Panc1 (cell line): Measurements from ENCODE around the gene SLC26A3. TPM values are rescaled to one million over a fixed set of nuclear protein-coding genes. Genes with fewer than 3 reads are reported as not detected.

Source experiments
- ATAC-seq: fragments of 200-7000 bp; cut with Tn5 transposase; 2 replicates; pipeline ENCODE4 v1.9.1; 2020; ENCODE audit warnings: mild to moderate bottlenecking, moderate library complexity
- BruUV-seq: library from RNA; stranded (reverse); fragments of 400-500 nt; replicated peaks from 2 replicates; lab custom pipeline; 2021; lab: Mats Ljungman, UMichigan
- CTCF ChIA-PET: fragments of 300-600 bp; sonication (Branson Sonifier 250); formaldehyde crosslinking; loops from one replicate; lab custom pipeline; 2022; ENCODE audit warnings: antibody characterized with exemption; lab: Charles Lee
- POLR2A ChIA-PET: fragments of 300-600 bp; sonication (Branson Sonifier 250); formaldehyde crosslinking; loops from one replicate; lab custom pipeline; 2022; ENCODE audit warnings: antibody characterized with exemption; lab: Charles Lee
- DNase-seq: peaks from one replicate; pipeline ENCODE4 v3.0.0-alpha.2; 2010; ENCODE audit warnings: low read depth, low spot score
- H3K27ac ChIP-seq: 2 replicates; pipeline ENCODE4 v1.5.1; 2011; ENCODE audit warnings: mild to moderate bottlenecking, low read length, inconsistent platforms
- H3K27me3 ChIP-seq: fragments of 200-500 bp; sonication (Bioruptor generic); 2 replicates; pipeline ENCODE4 v1.6.0; 2014; ENCODE audit warnings: low read length, inconsistent platforms; ENCODE audit not compliant: control insufficient read depth, insufficient read depth
- H3K36me3 ChIP-seq: fragments of 200-500 bp; sonication (Bioruptor generic); 2 replicates; pipeline ENCODE4 v1.5.1; 2014; ENCODE audit warnings: inconsistent platforms, mild to moderate bottlenecking, low read length, moderate library complexity; ENCODE audit not compliant: control insufficient read depth, insufficient read depth
- H3K4me1 ChIP-seq: 2 replicates; pipeline ENCODE4 v1.5.1; 2011; ENCODE audit warnings: inconsistent platforms, mild to moderate bottlenecking, low read length, moderate library complexity; ENCODE audit not compliant: control insufficient read depth, insufficient read depth
- H3K4me3 ChIP-seq, 2 experiments: 2 replicates each; pipeline ENCODE4 v1.5.1; 2011 to 2012; ENCODE audit warnings: low read depth in 2 of 2, low read length in 2 of 2, mild to moderate bottlenecking in 2 of 2, inconsistent platforms in 1 of 2, moderate library complexity in 1 of 2
- H3K9me3 ChIP-seq: fragments of 200-500 bp; sonication (Bioruptor generic); 2 replicates; pipeline ENCODE4 v1.5.1; 2014; ENCODE audit warnings: low read depth, mild to moderate bottlenecking, inconsistent platforms, low read length, moderate library complexity; ENCODE audit not compliant: control insufficient read depth, insufficient read depth
- CTCF ChIP-seq: fragments of 450-650 bp; IDR thresholded peaks from 2 replicates; pipeline ENCODE4 v1.5.1; 2017; ENCODE audit warnings: mild to moderate bottlenecking
- POLR2AphosphoS5 ChIP-seq: IDR thresholded peaks from 2 replicates; pipeline ENCODE4 v1.6.1; 2012; ENCODE audit warnings: mild to moderate bottlenecking, low read depth, low read length, moderate library complexity
- REST ChIP-seq, 2 experiments: IDR thresholded peaks; 2 replicates each; pipeline ENCODE4 v1.6.1; 2011 to 2012; ENCODE audit warnings: low read depth in 2 of 2, control low read depth in 1 of 2, low read length in 1 of 2, mild to moderate bottlenecking in 1 of 2, moderate library complexity in 1 of 2; ENCODE audit not compliant: insufficient read depth in 1 of 2
- SIN3A ChIP-seq: IDR thresholded peaks from 2 replicates; pipeline ENCODE4 v1.6.1; 2012; ENCODE audit warnings: low read depth, mild to moderate bottlenecking, low read length, moderate library complexity, borderline replicate concordance; ENCODE audit not compliant: insufficient read depth
- TCF7L2 ChIP-seq: IDR thresholded peaks from 2 replicates; pipeline ENCODE4 v1.6.1; 2011; ENCODE audit warnings: mild to moderate bottlenecking, low read depth, low read length, inconsistent platforms
- in situ Hi-C: cut with HindIII; loops from 2 replicates; pipeline ENCODE4 v1.10.0; 2016; ENCODE audit warnings: low sequenced_read_pairs, low pct_unique_long_range_greater_than_20kb
- intact Hi-C: fragments of 100-400 bp; cut with micrococcal nuclease; formaldehyde crosslinking; loops from one replicate; pipeline ENCODE4 v1.10.0; 2022; ENCODE audit not compliant: unreplicated experiment
- total RNA-seq: library from RNA; stranded (reverse); gene quantifications from one replicate; pipeline ENCODE4 v1.2.1, GENCODE V29; 2021; ENCODE audit not compliant: unreplicated experiment

Gene SLC26A3
- total RNA-seq, 1 experiment from 2014 or later = 0.36 TPM

GRCh38 chr7:107788216-107788615 is 14.8 kb downstream of the SLC26A3 start:
- H3K4me1 ChIP-seq = no peaks in the 10 kb centered on the region
- H3K27me3 ChIP-seq = peaks cover 10% of the 10 kb centered on the region
- no TSS peak for BruUV-seq
- no peak overlapping the region for H3K4me3 ChIP-seq
- DNase-seq (no peak), ATAC-seq (no peak)
- in situ Hi-C loops (no loop called here), intact Hi-C loops (no loop called here)
- TF ChIP-seq POLR2AphosphoS5 = no peak
- TF ChIP-seq CTCF = no peak
- no peak for TF ChIP-seq SIN3A
- TF ChIP-seq REST (IDR thresholded peaks at IDR 0.05; ENCODE audit: insufficient read depth in 1 of 2, low read depth in 2 of 2, low read length in 1 of 2) = no peak
- no peak for TF ChIP-seq TCF7L2
- H3K36me3 ChIP-seq = no peaks in the 10 kb centered on the region
- ChIA-PET CTCF (interaction anchor here (1.0 kb wide), 1 partner anchor 87 kb away, joined by 6 read pairs; no protein-coding TSS in a partner anchor), POLR2A (no interaction called here)
- H3K27ac ChIP-seq = no peak overlapping the region
- H3K9me3 ChIP-seq = no peaks in the 10 kb centered on the region

- DNase-seq = no peak
- BruUV-seq = no TSS peak
- H3K36me3 ChIP-seq = no peaks in the 10 kb centered on the region
- TF ChIP-seq POLR2AphosphoS5 = no peak
- no peak for TF ChIP-seq REST (IDR thresholded peaks at IDR 0.05; ENCODE audit: insufficient read depth in 1 of 2, low read depth in 2 of 2, low read length in 1 of 2)
- TF ChIP-seq TCF7L2 = no peak
- TF ChIP-seq CTCF = no peak
- no peak for TF ChIP-seq SIN3A
- no peaks in the 10 kb centered on the region for H3K9me3 ChIP-seq
- no peak overlapping the region for H3K4me3 ChIP-seq
- in situ Hi-C loops (no loop called here), intact Hi-C loops (no loop called here)
- no peak overlapping the region for H3K27ac ChIP-seq
- no peak for ATAC-seq
- H3K27me3 ChIP-seq = peaks cover 12% of the 10 kb centered on the region
- ChIA-PET POLR2A (no interaction called here), CTCF (no interaction called here)
- H3K4me1 ChIP-seq = no peaks in the 10 kb centered on the region
Observed at GRCh38 chr7:107785926-107786325, 17.1 kb downstream of the SLC26A3 start.
